HL-60/S4 treated with retinoic acid at 250 ng/mL for 4 days and 3 days (cell line): ENCODE data around the gene SBNO2.

Source experiments
- in situ Hi-C: fragments of 300-500 bp; cut with MboI; formaldehyde crosslinking; loops from 2 replicates; pipeline ENCODE4 v1.7.0; 2022; ENCODE audit warnings: low sequenced_read_pairs

The SBNO2 gene, protein sequence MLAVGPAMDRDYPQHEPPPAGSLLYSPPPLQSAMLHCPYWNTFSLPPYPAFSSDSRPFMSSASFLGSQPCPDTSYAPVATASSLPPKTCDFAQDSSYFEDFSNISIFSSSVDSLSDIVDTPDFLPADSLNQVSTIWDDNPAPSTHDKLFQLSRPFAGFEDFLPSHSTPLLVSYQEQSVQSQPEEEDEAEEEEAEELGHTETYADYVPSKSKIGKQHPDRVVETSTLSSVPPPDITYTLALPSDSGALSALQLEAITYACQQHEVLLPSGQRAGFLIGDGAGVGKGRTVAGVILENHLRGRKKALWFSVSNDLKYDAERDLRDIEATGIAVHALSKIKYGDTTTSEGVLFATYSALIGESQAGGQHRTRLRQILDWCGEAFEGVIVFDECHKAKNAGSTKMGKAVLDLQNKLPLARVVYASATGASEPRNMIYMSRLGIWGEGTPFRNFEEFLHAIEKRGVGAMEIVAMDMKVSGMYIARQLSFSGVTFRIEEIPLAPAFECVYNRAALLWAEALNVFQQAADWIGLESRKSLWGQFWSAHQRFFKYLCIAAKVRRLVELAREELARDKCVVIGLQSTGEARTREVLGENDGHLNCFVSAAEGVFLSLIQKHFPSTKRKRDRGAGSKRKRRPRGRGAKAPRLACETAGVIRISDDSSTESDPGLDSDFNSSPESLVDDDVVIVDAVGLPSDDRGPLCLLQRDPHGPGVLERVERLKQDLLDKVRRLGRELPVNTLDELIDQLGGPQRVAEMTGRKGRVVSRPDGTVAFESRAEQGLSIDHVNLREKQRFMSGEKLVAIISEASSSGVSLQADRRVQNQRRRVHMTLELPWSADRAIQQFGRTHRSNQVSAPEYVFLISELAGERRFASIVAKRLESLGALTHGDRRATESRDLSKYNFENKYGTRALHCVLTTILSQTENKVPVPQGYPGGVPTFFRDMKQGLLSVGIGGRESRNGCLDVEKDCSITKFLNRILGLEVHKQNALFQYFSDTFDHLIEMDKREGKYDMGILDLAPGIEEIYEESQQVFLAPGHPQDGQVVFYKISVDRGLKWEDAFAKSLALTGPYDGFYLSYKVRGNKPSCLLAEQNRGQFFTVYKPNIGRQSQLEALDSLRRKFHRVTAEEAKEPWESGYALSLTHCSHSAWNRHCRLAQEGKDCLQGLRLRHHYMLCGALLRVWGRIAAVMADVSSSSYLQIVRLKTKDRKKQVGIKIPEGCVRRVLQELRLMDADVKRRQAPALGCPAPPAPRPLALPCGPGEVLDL (N-terminal part only)

DNA sequence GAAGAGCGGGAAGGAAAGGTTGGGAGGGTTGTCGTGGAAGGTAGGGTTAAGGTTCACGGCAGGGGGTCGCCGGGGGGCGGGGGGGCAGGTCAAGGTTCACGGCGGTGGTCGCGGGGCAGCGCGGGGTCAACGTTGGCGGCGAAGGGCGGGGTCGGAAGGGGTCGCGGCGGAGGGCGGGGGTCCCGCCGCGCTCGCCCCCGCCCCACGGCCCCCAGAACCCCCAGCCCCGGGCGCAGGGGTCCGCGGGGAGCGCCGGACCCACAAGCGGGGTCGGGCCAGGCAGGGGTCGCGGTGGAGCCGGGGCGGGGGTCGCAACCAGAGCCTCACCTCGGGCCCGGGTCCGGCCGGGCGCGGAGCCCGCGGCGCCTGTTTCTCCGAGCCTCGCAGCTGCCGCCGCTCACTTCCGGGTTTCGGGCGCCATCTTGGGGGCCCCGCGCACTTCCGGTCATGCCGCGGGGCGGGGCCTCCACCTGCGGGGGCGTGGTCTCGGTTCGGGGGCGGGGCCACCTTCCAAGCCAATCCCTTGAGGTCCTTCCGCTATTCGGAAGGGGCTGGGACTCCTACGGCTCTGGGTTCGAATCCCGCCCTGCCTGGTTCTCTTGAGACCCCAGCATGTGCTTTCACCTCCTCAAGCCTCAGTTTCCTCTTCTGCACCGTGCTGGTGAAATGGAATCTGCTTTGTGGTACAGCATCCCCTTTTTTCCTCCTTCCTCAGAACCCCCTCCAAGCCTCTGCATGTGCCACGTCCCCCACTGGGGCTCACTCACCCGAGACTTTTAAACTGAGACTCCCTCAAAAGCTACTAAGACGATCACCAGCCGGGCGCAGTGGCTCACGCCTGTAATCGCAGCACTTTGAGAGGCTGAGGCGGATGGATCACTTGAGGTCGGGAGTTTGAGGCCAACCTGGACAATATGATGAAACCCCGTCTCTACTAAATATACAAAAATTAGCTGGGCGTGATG lies at the start of gene SBNO2:
Gene SBNO2 (minus strand): TSS at position 424 of the 965 bp plus-strand sequence. CDS start 19,992 bp downstream, outside the sequence.
- in situ Hi-C loops, result no loop called here

DNA sequence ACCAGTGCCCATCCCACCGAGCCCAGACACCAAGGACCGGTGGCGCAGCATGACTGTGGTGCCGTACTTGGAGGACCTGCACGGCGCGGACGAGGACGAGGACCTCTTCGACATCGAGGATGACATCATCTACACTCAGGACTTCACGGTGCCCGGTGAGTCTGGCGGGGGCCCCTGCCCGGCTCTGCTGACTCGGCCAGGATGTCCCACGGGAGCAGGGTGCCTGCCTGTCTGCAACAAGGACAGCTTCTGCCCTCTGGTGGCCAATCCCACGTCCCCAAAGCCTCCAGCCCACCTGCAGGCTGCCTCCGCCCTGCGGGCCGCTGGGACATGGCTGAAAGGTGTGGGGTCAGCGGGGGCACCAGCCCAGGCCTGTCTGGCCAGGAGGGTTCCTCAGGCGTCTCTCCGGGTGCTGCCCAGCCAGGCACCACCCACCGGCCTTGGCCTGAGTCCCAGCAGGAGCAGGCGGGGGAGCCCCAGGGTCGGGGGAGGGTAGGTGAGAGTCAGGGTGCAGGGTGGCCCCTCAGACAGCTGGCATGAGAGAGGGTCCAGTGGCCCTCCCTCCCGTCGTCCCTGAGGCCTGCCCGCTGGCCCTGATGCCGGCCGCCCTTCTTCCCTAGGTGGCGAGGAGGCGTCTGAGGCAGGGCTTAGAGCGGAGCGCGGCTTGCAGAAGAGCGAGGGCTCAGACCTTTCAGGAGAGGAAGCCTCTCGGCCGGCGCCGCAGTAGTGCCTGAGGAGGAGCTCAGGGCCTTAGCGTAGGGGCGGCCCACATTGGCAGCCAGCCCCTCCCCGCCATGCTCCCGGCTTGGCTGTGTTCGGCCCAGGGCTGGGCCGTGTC lies 49.2 kb upstream of the SBNO2 start:
- in situ Hi-C loops, result no loop called here

DNA sequence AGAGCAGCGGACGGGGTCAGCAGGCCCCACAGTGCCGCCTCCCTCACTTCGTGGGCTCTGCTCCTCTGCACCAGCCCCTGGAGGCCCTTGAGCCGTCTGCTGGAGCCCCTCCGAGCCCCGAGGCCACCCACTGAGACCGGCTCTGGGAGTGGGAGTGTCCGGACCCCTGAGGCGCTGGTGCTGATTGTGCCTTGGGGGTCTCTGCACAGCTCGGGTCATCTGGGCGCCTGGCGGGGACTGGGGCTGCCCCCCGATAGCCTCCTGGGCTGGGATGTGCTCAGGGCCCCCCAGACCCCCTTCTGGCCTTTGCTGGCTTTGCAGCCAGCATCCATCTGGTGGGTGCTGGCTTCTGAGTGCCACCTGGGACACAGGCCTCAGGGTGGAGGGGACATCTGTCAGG lies 48.3 kb upstream of the SBNO2 start:
- in situ Hi-C loops, result no loop called here

DNA sequence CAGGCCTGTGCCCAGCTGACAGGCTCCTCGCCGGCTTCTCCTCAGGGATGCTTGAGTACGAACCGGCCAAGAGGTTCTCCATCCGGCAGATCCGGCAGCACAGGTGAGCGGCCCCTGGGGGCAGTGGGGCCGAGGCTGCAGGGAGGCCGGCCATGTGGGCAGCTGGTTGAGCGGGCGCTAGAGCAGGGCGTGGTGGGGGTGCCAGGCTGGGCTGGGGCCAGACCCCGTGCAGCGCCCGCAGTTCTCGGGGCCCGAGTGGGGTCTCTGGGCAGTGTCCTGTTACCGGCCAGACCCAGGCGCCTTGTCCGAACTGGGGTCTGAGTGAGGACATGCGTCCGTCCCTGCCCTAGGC lies 47.8 kb upstream of the SBNO2 start:
- in situ Hi-C loops, result no loop called here

DNA sequence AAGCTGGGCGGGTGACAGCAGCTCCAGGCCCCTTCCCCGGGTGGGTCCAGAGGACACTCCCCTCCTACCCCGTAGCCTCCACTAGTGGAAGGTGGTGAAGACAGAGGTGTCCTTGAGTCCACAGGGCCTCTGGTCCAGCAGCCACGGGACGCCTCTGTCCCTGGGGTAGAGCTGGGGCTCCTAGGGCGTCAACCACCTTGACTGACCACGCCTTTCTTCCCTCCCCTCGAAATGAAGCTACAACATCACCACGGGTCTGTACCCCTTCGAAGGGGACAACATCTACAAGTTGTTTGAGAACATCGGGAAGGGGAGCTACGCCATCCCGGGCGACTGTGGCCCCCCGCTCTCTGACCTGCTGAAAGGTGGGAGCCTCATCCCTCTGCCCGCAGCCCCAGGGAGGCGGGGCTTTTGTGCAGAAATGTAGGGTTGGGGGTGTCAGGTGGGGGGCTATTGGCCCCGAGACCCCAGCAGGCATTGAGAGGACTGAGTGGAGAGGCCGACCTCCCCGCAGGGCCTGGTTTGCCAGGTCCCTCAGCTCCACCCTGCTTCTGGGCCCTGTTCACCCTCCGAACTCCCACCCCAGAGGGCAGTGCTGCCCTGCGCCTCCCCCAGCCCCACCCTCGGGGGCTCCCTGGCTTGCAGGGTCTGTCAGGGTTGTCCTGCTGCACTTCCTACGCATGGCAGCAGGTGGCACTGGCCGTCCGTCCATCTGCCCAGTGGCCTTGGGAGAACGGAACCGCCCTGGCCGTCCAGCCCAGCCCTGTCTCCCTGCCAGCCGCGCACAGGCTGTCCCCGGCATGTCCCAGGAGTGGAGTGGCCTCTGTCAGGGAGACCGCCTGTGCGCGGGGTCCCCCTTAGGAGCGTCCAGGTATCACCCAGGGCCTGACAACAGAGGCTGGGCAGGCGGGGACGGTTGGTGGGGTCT lies 47.2 kb upstream of the SBNO2 start:
- in situ Hi-C loops, result no loop called here

DNA sequence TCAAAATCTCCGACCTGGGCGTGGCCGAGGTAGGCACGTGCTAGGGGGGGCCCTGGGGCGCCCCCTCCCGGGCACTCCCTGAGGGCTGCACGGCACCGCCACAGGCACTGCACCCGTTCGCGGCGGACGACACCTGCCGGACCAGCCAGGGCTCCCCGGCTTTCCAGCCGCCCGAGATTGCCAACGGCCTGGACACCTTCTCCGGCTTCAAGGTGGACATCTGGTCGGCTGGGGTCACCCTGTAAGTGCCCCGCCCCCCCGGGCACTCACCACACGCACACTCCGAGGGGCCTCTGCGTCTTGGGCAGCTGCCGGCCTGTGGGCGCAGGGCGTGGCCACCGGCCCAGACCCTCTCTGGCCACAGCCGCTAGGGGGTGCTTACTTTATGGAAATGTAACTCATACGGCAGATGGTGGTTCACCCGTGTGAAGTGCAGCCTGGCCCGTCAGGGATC lies 46.4 kb upstream of the SBNO2 start:
- in situ Hi-C loops, result no loop called here

DNA sequence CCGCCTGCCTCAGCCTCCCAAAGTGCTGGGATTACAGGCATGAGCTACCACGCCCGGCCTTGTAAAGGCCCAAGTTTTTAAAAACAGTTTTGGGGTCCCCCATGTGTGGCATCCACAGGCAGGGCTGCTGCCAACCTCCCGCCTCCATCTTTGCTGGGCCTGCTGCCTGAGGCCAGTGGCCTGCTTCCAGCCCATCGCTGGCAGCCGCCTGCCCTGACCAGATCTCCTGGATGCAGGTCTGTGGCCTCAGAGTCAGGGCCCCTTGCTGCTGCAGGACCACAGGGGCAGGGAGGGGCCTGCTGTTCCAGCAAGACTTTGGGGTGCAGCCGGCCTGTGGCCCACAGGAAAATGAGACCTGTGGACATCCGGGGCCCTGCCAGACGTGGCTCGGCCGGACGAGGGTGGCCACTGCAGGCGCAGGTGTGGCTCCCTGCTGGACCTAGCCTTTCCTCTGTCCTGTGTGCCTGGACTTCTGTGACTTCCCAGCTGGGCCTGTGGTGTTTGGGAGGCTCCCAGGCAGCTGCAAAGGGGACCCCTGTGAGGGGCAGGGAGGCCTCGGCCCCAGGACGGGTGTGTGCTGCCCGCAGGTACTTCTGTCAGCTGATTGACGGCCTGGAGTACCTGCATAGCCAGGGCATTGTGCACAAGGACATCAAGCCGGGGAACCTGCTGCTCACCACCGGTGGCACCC lies 45.9 kb upstream of the SBNO2 start:
- in situ Hi-C loops, result no loop called here

DNA sequence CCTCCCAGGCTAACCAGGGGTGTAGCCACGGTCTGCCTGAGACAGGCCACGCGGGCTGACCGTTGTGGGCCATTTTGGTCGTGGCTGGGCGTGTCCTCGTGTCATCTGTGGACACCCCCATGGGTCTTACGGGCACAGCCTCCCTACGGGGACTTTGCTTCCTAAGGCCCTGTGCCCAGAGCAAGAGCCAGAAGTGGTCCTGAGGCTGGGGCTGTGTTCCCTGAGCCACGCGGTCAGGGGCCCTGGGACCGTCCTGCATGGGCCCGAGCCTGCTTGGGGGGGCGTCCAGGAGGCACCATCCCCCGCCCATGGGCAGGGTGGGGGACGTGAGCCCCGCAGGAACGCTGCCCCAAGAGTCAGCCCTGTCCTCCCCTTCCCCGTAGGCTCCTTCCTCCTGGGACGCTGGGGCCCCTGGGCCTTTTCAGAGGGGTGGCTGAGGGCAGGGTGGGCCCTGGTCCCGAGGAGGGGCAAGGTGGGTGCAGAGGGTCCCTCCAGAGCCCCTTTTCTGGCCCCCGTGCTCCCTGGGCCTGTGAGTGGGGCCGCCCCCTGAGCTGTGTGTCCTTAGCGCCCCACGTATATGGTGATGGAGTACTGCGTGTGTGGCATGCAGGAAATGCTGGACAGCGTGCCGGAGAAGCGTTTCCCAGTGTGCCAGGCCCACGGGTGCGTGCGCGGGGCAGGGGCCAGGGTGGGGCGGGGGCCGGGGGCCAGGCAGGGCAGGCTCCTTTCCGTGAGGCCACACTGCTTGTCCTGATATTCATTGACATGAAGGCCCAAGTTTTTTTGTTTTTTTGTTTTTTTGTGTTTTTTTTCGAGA lies 44.9 kb upstream of the SBNO2 start:
- in situ Hi-C loops, result no loop called here

DNA sequence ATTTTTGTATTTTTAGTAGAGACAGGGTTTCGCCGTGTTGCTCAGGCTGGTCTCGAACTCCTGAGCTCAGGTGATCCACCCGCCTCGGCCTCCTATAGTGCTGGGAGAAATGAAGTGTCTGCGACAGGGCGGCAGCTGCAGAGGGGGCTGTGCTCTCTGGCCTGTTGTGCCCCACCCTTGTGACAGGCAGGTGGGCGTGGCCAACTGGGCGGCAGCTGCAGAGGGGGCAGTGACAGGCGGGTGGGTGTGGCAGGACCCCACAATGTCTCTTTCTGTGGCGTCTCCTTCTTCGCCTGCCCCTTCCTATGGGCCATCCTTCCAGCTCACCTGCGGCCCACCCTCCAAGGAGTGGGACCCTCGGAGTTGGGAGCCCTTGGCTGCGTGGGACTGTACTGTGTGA lies 43.3 kb upstream of the SBNO2 start:
- in situ Hi-C loops, result no loop called here

DNA sequence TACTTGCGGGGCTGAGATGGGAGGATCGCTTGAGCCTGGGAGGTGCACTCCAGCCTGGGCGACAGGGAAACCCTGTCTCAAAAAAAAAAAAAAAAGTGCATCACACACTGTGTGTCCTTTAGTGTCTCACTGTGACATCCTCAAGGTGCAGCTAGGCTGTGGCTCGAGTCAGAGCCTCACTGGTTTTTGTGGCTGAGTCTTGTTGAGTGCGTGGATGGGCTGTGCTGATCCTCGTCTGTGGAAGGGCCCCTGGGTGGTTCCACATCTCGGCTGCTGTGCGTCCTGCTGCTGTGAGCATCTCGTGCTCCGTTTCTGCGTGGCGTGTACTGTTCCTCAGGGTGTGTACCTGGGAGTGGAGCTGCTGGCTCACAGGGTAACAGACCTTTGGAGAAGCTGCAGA lies 42.7 kb upstream of the SBNO2 start:
- in situ Hi-C loops, result no loop called here

DNA sequence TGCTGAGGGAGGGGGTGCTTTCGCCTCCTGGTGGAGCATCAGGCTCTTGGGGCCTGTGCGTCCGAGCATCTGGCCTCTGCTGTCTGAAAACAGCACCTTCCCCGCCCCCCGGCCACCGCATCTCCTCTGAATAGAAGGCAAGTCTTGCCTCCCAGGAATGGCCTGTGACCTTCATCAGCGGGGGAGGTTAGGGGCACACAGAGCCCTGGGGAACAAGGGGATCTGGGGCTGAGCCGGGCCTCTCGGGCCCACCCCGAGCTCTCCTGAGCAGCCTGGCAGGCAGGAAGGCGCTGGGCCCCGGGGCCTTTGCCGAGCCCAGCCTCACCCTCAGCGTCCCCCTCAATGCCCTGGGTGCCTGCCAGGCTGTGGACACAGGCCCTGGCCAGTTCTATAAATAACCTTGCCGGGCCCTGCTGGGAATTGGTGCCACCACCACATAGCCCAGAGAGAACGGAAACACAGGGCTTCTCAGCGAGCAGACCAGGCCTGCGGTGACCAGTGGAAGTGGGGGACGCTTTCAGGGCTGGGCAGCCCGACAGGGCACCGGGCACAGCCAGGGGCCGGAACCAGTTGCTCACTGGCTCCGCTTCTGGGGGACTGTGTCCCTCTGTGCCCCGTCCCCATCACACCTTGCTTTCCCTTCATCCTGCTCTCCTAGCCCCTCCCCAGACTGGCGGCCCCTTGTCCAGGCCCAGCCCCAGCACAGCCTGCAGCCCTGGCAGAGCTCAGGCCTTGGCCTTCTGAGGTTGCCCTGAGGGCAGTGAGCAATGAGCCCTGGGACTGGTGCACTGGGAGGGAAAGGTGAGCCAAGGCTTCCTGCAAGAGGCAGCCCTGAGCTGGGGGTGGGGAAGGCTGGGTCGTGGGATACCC lies 41.0 kb upstream of the SBNO2 start:
- in situ Hi-C loops, result no loop called here

DNA sequence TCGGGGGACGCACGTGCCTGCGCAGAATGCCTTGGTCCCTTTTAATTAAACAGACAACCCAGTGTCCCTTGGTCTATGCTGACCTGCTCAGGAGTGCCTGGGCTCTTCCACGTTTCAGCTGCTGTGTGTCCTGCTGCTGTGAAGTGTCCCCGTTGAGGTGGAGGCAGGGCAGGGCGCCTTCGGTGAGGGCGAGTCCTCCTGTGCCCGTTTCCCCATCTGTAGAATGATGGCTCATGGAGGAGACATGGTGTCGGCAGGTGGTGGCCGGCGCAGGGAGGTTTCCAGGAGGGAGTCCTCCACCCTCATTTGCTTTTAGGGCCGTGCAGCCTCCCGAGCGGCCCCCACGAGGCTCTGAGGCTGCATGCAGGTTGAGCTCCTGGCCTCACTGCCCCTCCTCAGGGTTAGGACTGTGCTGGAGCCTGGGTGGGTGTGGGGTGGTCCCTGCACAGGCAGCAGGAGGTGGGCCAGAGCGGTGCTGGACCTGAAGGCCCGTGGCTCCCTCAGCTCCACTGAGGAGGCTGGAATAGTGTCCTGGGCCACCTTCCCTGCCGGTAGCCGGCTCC lies 40.3 kb upstream of the SBNO2 start:
- in situ Hi-C loops, result no loop called here

DNA sequence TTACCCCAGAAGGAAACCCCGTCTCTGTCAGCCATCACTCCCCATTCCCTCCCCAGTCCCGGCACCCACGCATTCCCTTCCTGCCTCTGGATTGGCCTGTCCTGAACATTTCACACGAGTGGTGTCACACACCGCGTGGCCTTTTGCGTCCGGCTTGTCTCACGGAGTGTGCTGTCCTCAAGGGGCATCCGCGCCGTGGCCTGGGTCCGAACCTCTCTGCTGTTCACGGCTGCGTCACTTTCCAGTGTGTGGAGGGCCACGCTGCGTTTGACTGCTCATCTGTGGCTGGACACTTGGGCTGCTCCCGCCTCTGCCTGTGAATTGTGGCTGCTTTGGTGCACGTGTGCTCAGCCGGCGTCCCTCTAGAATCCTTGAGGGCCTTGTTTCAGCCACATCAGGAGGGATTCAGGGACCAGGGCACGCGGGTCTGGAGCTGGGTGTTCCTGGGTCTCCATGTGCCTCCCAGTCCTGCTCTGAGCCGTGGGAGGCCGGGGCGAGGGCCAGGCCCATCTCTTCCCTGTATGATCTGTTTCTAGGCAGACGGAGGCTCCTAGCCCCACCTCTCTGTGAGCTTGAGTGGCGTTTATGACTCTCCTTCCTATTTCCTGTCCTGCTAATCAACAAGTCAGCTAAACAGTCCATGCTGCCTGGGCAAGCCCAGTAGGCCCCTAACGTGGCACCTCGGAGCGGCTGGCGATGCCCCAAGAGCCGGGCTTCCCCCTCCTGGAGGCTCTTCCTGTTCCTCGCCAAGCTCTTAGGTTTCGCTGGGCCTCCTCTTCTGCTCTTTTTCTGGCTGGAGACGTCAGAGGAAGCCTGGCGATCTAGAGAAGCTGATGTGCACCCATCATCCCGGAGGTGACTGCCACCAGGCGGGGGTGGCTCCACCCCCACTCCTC lies 39.6 kb upstream of the SBNO2 start:
- in situ Hi-C loops, result no loop called here

DNA sequence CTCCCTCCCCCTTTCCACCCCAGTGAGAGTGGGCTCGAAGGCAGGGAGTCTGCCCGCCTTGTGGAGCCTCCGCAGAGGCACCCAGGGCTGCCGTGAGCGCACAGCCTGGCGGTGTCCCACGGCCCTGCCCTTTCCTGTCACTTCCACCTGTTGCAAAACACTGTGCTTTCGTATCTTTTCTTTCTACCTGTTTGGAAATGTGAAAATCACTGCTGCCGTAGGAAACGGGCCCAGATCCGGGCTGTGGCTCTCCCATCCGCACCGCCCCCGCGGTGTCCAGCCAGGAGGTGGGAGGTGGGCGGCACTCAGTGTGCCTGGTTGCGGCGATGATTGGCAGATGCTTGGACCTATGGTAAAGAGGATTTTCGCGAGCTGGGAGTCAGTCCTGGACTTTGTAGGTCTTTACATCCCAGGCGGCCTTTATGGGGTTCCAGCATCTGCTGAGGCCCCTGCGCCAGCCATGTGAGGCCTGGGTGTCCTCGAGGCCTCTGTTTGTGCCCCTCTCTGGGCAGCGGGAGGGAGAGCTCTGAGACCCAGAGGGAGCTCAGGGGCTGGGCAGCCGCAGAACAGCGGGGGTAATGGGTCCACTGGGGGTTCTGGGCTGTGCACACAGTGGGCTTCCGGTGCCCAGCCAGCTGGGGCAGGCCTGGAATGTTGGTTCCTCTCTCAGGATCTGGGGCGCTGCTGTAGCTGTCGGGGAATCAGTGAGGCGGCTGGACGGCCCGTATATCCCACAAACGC lies 37.6 kb upstream of the SBNO2 start:
- in situ Hi-C loops, result no loop called here
